Stimulated activated CD8-positive, alpha-beta memory T cell treated with anti-CD3 and anti-CD28 coated beads, Interleukin-4, amount 100 ng/mL, for 48 hours (primary cell): Measurements from ENCODE around the gene LBR.

Experiments used
- DNase-seq: peaks from one replicate; pipeline ENCODE4 v3.0.0-alpha.2; 2020

Gene LBR

DNA sequence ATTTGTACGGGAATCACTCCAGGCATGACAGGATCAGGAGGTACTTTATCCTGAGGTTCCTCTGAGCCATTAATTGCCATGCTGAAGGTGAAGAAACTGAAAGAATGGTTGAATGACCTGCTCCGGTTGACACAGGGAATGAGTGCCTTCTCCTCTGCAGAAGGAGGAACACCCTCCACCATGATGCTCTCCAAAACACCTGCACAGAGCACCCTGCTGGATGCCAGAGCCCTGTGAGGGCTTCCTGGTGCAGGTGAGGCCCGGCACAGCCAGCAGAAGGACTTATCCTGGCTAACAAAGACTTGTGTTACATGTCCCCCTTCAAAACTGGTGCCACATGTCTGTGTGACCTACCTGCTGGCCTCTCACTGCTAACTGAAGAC is 14.3 kb upstream of the LBR start:
- DNase-seq = peak; percentile 23

DNA sequence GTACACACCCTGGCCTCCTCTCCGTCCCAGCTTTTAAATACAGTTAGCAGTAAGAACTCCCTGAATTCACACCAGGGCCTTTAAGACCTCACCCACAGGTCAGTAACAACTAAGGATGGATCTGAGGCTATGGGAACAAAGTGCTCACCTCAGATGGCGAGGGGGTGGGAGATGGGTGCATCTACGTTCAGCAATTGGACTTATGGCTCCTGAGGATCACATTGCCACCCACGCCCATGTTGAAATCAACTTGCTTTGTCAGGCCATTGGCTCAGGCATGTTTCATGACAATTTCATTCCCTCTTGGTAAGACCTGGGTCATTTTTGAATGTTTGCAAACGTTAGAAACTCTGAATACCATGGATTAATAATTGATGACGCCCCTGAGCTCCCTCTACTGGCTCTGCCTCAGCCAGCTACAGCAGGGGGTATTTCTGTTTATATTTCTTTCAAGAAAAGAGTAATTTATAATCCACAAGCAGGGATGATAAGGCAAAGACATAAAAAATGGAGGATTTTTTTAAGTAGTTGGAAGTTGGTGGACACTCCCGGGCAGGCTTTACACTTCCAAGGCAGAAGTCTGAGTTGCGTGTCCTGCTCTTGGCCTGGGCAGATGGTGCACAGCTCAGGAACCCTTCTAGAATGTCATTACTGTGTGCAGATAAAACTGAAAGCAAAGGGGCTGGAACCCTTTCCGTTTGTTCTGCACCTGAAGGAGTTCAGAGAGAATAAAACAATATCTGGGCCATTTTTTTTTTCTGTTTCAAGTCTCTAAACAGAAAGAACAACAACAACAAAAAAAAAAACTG is 13.7 kb upstream of the LBR start:
- DNase-seq = peak; percentile 19

DNA sequence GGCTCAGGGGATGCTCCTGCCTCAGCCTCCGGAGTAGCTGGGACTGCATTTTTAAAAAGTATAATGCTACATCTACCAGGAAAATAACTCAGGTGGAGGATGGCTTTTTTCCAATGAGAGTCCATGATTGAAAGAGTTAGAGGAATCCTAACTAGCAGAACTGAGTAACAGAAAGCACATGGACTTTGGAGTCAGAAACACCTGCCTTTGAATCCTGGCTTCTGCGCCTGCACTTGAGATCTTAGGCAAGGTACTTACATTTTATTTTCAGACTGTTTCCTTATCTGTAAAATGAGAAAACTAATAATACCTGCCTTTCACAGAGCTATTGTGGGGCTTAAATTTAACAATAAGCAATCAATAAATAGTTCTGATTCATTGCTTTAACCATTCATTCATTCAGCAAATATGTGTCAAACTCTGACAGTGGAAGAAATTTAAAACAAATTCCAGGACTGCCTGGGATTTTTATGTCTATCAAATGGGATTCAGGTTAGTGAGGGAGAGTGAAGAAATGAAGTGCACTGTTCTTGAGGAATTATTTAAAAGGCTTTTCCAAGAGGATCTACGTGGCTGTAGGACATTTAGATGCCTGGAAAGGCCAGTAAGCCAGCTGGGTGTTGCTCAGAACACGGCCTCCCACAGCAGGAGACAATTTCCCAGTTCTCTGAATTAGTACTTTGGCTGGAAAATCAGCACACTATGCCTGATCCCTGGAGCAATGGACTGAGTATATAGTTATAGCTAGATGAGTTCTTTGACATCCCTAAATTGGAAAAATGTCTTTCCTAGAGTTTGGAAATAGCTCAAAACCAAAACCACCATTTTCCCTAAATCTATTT is 12.8 kb upstream of the LBR start:
- DNase-seq = peak; percentile 7

DNA sequence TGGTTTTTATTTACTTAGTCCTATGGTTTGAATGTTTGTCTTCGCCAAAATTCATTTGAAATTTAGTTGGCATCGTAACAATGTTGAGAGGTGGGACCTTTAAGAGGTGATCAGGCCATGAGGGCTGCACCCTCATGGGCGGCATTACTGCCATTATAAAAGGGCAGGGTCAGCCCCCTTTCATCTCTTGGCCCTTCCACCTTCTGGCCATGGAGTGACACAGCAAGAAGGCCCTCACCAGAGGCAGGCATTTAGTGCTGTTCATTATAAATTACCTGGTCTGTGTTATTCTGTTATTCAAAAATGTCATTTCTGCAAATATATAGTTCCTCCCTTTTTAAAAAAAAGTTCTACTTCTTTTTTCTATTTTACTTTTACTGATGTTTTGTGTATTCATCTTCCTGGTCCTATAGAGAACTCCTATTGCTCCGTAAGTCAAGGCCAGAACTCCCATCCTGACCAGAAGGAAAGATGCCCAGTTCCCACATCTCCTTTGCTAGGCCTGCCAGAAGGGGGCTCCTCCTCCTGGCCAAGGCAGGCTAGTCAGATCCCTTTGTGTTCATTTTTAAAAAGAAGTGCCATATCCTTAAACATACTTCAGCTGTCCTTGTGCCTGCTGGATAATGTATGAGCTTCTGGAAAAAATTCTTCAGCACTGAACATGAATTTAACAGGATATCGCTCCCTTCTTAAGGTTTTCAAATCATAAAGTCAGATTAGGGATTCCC is 10.0 kb upstream of the LBR start:
- DNase-seq = no peak

DNA sequence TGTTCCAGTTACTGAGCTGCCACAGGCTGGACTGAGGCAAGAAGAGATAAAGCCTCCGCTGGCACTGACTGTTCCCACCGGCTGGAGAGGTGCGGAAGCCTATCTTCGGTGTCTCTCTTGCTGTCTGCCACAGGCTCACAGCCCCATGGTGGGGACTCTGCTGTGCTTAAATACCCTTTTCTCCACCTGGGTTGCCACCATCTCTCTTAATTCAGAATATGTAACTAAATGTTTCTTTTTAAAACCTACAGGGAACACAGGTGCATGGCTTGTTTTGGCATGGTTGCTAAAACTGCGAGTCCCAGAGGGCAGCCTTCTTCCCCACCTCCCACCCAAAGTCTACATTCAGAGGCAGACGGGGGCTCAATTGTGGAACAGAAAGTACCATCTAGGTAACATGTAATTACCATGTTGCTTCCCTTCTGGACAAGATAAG is 8.1 kb upstream of the LBR start:
- no peak for DNase-seq

DNA sequence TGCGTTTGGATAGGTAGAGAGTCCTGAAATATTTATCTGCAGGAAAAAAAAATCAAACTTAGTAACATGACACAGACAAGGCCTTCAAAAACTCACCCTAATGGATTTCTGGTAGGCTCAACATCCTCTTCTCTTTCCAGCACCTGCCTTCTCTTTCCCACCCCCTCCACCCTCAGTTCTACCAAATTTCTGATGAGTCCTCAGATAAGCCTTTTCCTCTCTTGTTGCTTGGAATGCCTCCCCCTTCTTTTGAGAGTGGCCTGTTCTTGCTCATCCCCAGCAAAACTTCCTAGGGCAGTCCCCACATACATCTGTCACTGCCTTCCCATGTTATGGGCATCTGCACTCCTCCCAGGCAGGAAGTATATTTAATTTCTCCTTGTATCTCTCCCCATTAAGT is 7.6 kb upstream of the LBR start:
- no peak for DNase-seq

DNA sequence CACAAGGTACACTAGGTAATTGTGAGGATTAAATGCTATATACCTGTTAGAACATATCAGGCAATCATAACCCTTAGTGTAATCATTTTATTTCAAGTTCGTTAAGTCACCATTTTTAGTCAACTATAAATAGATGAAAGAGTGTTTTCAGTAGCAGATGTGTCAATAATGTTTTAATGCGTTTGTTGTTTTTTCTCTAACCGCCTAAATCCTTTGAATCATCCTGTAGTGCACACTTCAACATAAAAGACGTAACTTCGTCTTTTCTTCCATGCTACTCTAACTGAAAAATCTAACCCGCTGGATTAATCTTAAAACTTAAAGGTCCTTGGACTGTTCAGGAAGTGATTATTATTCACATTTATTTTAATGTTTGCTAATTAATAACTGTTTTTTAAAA is 7.2 kb upstream of the LBR start:
- no peak for DNase-seq

DNA sequence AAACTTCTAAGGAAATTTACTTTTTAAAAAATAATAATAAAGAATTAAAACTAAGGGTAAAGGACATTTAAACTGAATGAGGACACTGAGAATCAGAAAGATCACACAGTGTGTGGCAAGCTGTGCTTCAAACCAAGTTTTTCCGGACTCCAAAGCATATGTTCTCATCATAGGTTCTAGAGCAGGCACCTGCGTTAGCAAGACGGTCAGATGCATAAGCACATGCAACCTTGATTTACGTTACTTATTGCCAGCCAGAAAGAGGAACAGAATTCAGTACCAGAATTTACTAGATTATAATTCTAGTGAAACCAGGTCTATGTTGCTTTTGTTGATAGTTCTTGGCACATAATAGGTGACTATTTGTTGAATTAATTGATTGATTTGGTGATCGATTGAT is 6.2 kb upstream of the LBR start:
- DNase-seq = no peak

DNA sequence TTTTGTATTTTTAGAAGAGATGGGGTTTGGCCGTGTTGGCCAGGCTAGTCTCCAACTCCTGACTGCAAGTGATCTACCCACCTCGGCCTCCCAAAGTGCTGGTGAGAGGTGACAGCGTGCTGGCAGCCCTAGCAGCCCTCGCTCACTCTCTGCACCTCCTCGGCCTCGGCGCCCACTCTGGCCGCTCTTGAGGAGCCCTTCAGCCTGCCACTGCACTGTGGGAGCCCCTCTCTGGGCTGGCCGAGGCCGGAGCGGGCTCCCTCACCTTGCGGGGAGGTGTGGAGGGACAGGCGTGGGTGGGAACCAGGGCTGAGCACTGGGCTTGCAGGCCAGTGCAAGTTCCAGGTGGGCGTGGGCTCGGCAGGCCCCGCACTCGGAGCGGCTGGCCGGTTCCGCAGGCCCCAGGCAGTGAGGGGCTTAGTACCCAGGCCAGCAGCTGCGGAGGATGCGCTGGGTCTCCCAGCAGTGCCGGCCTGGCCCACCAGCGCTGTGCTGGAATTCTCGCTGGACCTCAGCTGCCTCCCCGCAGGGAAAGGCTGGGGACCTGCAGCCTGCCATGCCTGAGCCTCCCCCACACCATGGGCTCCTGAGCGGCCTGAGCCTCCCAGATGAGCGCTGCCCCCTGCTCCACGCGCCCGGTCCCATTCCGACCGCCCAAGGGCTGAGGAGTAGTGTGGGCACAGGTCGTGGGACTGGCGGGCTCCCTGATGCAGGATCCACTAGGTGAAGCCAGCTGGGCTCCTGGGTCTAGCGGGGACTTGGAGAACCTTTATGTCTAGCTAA is 3.4 kb upstream of the LBR start:
- no peak for DNase-seq

DNA sequence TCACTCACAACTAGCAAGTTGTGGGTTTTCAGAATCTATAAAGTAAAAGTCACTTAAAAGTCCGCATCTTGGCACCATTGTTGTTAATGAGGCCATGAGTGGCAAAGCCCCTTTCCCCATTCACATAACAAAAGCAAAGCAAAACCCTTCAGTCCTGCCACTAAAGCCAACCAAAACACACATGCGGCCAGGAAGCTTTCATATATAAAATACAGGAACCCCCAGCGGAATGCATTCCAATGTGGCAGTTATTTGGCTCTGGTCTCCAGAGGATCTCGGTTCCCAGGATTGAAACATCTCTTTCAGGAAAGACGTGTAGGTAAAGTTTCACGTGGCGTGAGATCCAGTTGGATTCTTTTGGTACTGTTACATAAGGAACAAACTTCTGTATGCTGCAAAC is 2.5 kb upstream of the LBR start:
- DNase-seq = no peak

DNA sequence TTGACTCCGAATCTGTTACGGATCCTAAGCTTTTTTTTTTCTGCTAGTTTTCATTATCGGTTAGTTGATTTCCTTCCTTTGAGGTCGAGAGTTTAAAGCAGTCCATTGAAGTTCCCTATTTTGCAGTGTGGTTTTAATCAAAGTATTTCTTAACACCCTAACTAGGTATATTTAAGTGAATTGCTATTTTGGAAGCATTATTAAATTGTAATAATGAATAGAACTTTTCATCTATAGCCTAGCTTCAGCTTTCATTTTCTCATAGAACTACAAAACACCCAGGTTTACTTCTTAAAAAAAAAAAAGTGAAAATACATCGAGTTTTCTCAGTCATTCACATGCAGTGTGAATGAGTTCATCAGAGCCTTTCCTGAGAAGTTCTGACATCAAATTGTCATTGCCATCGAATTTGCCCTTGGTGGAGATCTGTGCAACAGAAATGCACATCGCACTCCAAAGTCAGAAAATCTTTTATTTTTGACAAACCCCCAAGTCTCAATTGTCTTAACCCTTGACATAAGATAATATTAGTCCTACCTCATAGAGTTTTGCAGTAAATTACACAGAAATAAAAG is 1.1 kb upstream of the LBR start:
- DNase-seq = no peak

DNA sequence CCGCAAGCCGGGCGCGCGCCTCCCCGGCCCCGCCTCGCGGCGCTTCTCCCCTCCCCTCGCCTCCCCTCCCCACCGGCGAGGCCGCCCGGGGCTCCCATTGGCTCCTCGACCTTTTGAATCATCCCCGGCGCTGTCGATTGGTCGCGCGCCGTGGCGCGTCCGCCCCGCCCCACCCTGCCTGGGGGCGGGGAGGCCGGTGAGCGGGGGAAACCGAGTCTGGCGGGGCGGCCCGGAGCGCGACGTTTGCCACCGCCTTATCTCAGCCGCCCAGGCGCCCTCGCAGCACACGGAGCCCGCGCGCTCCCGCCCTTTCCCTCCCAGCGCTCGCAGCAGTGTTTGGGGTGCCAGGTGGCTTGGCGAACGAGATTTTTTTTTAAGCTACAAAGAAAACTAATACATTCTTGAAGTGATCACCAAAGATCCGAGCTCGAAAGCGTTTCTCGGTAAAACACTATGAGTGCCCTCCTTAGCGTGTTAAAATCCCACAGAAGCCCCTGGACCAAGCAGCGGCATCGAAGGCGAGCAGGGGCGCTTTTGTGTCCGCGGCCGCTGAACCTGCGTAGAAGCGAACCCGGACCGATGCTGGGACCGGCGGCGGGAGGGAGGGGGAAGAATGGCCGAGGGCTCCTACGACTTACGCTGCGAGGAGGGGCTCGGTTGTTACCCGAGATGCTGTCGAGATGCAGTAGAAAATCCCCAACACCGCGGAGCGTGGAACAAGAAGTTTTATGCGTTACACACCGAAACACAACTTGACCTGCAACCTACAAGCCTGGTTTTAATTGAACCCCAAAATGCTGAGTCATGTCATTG is 436 bp upstream of the LBR start:
- DNase-seq = peak; percentile 91

DNA sequence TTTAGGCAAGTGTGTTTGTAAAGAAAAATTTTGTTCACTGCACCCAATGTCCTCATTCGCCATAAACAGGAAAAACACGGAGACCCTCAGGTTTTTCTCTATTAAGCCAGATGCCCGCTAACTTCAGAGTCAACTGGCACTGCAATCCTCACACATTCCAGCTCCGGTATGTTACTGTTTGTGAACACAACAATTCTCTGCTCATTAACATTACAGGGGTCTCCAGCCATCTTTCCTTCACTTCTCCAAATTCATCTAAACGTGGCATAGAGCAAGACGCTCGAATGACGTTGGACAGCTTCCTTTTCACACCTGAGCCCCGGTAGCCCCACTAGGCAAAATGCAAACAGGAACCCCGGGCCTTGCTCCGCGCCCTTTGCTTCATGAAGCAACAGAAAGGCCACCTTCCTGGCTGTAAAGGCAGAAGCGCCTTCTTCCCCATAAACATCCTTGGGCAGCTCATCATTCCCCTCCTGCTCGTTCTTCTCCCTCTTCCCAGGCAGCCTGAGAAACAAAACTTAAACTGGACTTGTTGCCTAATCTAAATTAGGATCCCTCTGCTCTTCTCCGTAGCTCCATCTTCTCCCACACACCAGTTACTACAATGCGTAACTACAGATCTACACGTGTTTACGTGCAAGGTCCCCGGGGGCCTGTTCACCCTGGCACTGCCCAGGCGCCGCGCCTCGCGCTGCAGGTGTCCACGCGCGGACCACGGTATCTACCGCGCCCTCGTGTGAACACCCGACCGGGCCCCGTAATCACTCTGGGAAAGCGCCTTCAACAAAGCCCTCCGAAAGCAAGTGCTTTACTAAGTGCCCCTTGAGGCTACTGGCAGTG is 1.2 kb downstream of the LBR start:
- peak; percentile 53 for DNase-seq

DNA sequence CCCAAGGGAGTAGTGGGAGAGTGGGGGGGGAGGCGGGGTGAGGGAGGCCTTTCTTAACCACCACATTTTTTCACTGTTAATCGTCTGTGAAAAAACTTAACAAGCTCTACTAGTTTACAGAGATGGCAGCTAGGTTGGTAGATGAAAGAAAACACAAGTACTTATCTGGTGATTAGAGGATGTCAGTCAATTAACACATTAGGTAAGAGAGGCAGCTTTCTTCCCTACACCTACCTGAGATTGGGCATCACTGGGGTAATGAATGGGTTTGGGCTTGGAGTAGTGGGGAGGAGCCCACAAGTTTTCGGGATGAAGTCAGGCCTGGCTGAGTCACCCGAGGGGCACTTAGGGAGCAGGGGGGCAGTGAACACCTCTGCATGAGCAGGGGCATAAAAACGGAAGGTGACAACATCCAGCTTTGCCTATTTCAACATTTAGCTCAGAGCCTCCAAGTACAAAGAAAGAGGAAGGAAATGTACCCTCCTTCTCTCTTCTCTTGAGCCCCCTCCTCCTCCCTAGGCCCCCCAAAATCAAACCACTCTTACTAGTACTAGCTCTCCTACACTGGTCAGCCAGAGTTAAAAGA is 2.5 kb downstream of the LBR start:
- no peak for DNase-seq

DNA sequence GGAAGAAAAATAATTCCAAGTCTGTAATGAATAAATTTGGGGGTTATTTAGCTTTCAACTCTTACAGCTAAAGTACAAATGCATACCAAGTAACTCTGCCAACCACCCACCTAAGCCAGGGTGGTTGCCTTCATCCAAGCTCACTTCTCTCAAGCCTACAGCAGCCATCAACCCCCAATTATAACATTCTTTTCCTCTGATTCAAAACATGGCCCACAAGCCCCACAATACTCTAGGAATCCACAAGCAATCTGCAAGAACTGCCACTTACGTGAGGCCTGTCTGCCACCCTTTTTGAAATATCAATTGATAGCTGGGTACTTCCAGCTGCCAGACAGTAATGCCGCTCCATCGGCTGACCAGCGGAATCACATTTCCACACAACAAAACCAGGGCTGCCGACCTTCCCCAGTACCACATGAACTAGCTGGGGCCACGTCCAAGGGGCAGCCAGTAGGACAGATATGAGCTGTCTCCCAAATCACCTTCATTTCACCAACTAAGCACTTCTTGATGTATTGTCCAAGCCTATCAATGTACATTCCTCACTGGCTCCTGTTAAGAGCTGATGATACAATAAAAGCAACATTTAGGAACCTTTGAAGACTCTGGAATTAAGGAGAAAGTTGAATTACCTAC is 3.2 kb downstream of the LBR start:
- no peak for DNase-seq

DNA sequence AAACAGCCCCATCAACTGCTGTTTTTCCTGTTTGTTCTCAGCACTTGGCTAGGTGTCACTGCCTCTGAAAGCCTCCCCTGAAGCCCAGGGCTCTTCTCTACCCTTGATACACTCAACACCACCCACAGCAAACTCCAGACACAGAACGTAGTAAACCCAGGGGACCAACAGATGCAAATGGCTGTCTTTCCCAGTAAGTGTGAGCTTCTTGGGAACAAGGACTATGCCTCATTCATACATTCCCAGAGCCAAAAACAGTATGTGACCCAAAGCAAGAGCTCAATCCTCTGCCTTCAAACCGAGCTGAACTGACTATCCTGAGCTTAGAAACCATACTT is 4.4 kb downstream of the LBR start:
- no peak for DNase-seq

DNA sequence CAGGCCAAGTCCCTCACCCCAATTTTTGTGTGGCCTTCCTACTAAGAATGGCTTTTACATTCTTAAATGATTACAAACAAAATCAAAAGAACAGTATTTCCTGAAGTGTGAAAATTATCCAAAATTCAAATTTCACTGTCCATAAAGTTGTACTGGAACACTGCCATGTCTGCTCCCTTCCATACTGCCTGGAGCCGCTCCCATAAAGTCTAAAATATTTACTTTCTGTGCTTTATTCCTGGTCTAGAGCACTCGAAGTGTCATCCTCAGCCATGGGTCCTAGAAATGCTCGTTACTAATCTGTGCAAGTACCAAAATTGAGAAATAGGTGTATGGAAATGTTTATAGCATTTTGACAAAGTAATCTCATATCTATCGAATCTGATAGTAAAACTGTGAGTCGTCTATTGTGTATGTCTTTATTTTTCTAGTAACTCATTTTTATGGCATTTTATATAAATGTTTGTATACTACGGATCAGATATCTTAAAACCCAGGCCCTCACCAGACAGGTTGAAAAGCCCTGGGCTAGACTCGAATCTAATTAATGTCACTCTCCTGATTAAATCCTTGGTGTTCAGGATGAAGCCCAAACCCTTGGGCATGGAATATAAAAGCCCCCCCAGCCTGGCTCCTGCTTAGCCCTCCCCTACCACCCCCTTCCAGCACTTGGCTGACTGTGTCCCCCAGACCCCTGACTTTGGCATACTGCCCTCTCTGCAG is 4.9 kb downstream of the LBR start:
- DNase-seq = no peak

DNA sequence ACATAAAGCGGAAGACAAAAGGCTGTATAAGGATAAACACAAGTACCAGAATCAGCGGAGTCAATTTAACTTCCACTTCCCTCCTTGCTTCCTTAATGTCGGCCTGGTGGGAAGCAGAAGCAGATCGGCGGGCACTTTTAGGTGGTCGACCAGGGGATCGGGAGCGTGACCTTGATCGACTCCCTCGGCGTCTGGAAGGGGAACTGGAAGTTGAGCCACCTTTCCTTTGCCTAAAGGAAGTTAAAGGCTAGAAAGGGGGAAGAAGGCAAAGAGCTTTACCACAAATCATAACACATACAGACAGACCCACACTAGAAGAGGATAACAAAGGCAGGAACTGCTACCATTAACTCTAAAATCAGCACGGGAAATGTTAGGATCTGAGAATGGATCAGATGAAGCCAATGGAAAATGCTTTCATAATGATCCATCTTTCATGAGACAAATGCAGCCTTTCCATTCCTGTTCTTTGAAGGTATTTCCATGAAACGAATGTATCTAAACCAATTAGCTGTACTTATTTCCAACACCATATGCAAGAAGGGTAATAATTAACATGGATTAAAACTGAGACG is 5.7 kb downstream of the LBR start:
- DNase-seq = no peak

DNA sequence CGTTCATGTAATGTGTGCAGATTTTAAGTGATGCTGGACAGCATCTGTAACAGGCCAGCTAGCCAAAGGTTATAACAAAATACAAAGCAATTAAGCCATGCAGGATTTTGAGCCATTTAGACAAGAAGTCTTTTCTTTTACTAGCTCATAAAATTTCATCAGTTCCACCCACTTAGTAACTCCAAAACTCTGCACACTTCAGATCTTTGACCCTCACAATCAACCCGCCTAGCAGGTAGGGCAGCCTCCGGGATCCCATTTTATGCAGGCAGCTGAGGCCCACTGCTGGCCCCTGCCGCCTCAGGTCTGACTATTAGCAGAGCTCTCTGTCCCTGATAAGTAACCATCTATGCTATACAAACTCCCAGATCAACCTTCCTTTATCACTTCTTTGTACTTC is 9.2 kb downstream of the LBR start:
- DNase-seq = no peak
